Measurements from ENCODE around the gene ZNF430. TPM values are rescaled to one million over a fixed set of nuclear protein-coding genes. Genes with fewer than 3 reads are reported as not detected.
"Not testable (repeated sequence)": the region's sequence is repeated elsewhere in the genome, so short reads cannot be mapped to it uniquely, and the experiment has no call there.

ZNF430 gene
- total RNA-seq = 10 to 100 TPM; 26.4 to 52.0 (median 42.2) TPM
- 10 to 100 TPM; 48.3 to 65.9 TPM for polyA plus RNA-seq
- total RNA-seq = 56.0 reads per million, percentile 73 among the genes with 10 or more reads in this experiment

GRCh38 chr19:21020298-21021227, at the start of gene ZNF430:
ZNF430 (plus strand) TSS chr19:21020657; CDS start chr19:21020801, 144 bp downstream.
- H3K36me3 ChIP-seq (ENCODE audit: control insufficient read depth in 2 of 3, insufficient read depth in 3 of 3, low read length in 3 of 3) = peaks cover 0 to 16% (median 6%) of the 10 kb centered on the region in 3 experiments
- H3K27me3 ChIP-seq (ENCODE audit: control insufficient read depth in 2 of 2, insufficient read depth in 2 of 2, low read length in 2 of 2) = no peaks in the 10 kb centered on the region
- ATAC-seq (peak; percentile 98), DNase-seq (peak; percentile 75 to 95 (median 93))
- H3K4me3 ChIP-seq (ENCODE audit: low read length) = peak within 1 kb of the TSS; percentile 95
- H3K9me3 Mint-ChIP-seq = peaks cover 0 to 4% (median 0%) of the 10 kb centered on the region in 11 donors
- peak within 1 kb of the TSS; percentile 99 to 100 (median 100) for H3K27ac Mint-ChIP-seq
- peaks cover 32 to 56% (median 52%) of the 10 kb centered on the region in 7 donors for H3K4me1 Mint-ChIP-seq
- POLR2A ChIA-PET = interaction anchor here (0.6 to 2.5 kb wide), 16 partner anchors 11 to 982 kb away, joined by 3 to 16 read pairs (median 4); partner anchors contain the start of genes ZNF431, ZNF493, ZNF626 and ZNF66
- peaks cover 14 to 20% of the 10 kb centered on the region in 2 donors for H3K4me1 ChIP-seq (ENCODE audit: control insufficient read depth in 2 of 2, insufficient read depth in 2 of 2, low read length in 2 of 2)
- H3K36me3 Mint-ChIP-seq = peaks cover 16 to 40% (median 30%) of the 10 kb centered on the region in 5 donors
- no peaks in the 10 kb centered on the region for H3K9me3 ChIP-seq (ENCODE audit: control insufficient read depth in 2 of 3, low read length in 3 of 3)
- CTCF ChIA-PET = interaction anchor here (0.6 kb wide), 1 partner anchor 29 kb away, joined by 3 read pairs; no protein-coding TSS in a partner anchor
- intact Hi-C loops (cut with micrococcal nuclease) = loop anchor here (1.0 to 10.0 kb wide), 28 partner anchors 8 to 1503 kb away; partner anchors contain the start of genes ZNF100 (in 2 of the 2), ZNF101 (in 2 of the 2), ZNF43 (in 2 of the 2) and ZNF493 (in 2 of the 2)
- no peaks in the 10 kb centered on the region for H3K27me3 Mint-ChIP-seq
- peak within 1 kb of the TSS; percentile 99 to 100 (median 100) for H3K4me3 Mint-ChIP-seq
- peak within 1 kb of the TSS; percentile 97 for H3K27ac ChIP-seq (ENCODE audit: low read depth, low read length)

- H3K27ac Mint-ChIP-seq; H3K27ac ChIP-seq (ENCODE audit: low read depth, low read length); H3K4me1 ChIP-seq (ENCODE audit: control insufficient read depth in 2 of 2, insufficient read depth in 2 of 2, low read length in 2 of 2); H3K4me1 Mint-ChIP-seq; H3K4me3 ChIP-seq (ENCODE audit: low read length); DNase-seq; H3K27me3 ChIP-seq (ENCODE audit: control insufficient read depth in 2 of 2, insufficient read depth in 2 of 2, low read length in 2 of 2); H3K36me3 ChIP-seq (ENCODE audit: control insufficient read depth in 2 of 3, insufficient read depth in 3 of 3, low read length in 3 of 3); POLR2A ChIA-PET; ATAC-seq; H3K27me3 Mint-ChIP-seq; CTCF ChIA-PET; H3K4me3 Mint-ChIP-seq; H3K9me3 ChIP-seq (ENCODE audit: control insufficient read depth in 2 of 3, low read length in 3 of 3): not testable (repeated sequence)
- Mint-ChIP-seq H3K36me3 (peaks cover 0 to 20% (median 10%) of the 10 kb centered on the region in 5 donors), H3K9me3 (peaks cover 0 to 50% (median 27%) of the 10 kb centered on the region in 11 donors)
- intact Hi-C loops (cut with micrococcal nuclease) = loop anchor here in 1 of 2 donors (10.0 kb wide), 1 partner anchor 152 kb away; the partner anchor contains the start of gene ZNF431
Observed at GRCh38 chr19:20992788-20993187, 27.7 kb upstream of the ZNF430 start.

GRCh38 chr19:20999731-21000352, 20.6 kb upstream of the ZNF430 start:
- H3K36me3 ChIP-seq (ENCODE audit: control insufficient read depth in 2 of 3, insufficient read depth in 3 of 3, low read length in 3 of 3) = no peaks in the 10 kb centered on the region
- H3K4me1 ChIP-seq (ENCODE audit: control insufficient read depth in 2 of 2, insufficient read depth in 2 of 2, low read length in 2 of 2) = no peaks in the 10 kb centered on the region
- DNase-seq = peak; percentile 64 to 92 (median 86)
- Mint-ChIP-seq H3K36me3 (peaks cover 0 to 6% (median 0%) of the 10 kb centered on the region in 5 donors), H3K4me3 (peak overlapping the region; percentile 76 to 92 (median 85)), H3K9me3 (peaks cover 0 to 13% (median 0%) of the 10 kb centered on the region in 11 donors), H3K4me1 (peaks cover 5 to 16% (median 7%) of the 10 kb centered on the region in 7 donors), H3K27me3 (no peaks in the 10 kb centered on the region), H3K27ac (peak overlapping the region in 5 of 9 donors; percentile 36 to 87 (median 47))
- intact Hi-C loops (cut with micrococcal nuclease) = loop anchor here (1.0 to 10.0 kb wide), 4 partner anchors 20 to 328 kb away; partner anchors contain the start of genes ZNF430 (in 2 of the 2), ZNF85 (in 2 of the 2) and ZNF431 (in 1 of the 2)
- CTCF ChIA-PET = interaction anchor here (0.6 kb wide), 1 partner anchor 235 kb away, joined by 3 read pairs; no protein-coding TSS in a partner anchor
- no peaks in the 10 kb centered on the region for H3K9me3 ChIP-seq (ENCODE audit: control insufficient read depth in 2 of 3, low read length in 3 of 3)
- POLR2A ChIA-PET = interaction anchor here (0.6 to 2.2 kb wide), 5 partner anchors 21 to 329 kb away, joined by 3 to 14 read pairs (median 7); partner anchors contain the start of genes ZNF430, ZNF431, ZNF708 and ZNF85
- no peak overlapping the region for H3K27ac ChIP-seq (ENCODE audit: low read depth, low read length)
- ATAC-seq = peak; percentile 100
- peak overlapping the region; percentile 67 for H3K4me3 ChIP-seq (ENCODE audit: low read length)
- H3K27me3 ChIP-seq (ENCODE audit: control insufficient read depth in 2 of 2, insufficient read depth in 2 of 2, low read length in 2 of 2) = no peaks in the 10 kb centered on the region

GRCh38 chr19:21021238-21021637, 781 bp downstream of the ZNF430 start:
- Histone ChIP-seq H3K4me3 (ENCODE audit: low read length) (peak overlapping the region; percentile 95), H3K27ac (ENCODE audit: low read depth, low read length) (peak overlapping the region; percentile 97), H3K36me3 (ENCODE audit: control insufficient read depth in 2 of 3, insufficient read depth in 3 of 3, low read length in 3 of 3) (peaks cover 0 to 22% (median 6%) of the 10 kb centered on the region in 3 experiments), H3K4me1 (ENCODE audit: control insufficient read depth in 2 of 2, insufficient read depth in 2 of 2, low read length in 2 of 2) (peaks cover 14 to 20% of the 10 kb centered on the region in 2 donors)
- ATAC-seq; H3K9me3 ChIP-seq (ENCODE audit: control insufficient read depth in 2 of 3, low read length in 3 of 3); CTCF ChIA-PET; H3K27me3 Mint-ChIP-seq; H3K9me3 Mint-ChIP-seq; H3K27me3 ChIP-seq (ENCODE audit: control insufficient read depth in 2 of 2, insufficient read depth in 2 of 2, low read length in 2 of 2): not testable (repeated sequence)
- peak overlapping the region; percentile 99 to 100 (median 100) for H3K4me3 Mint-ChIP-seq
- peak in 1 of 9 donors; percentile 3 for DNase-seq
- intact Hi-C loops (cut with micrococcal nuclease) = loop anchor here (2.0 to 10.0 kb wide), 14 partner anchors 98 to 1504 kb away; partner anchors contain the start of genes ZNF100 (in 2 of the 2), ZNF101 (in 2 of the 2), NDUFA13 (in 1 of the 2) and TSSK6 (in 1 of the 2)
- peak overlapping the region; percentile 99 to 100 (median 100) for H3K27ac Mint-ChIP-seq
- POLR2A ChIA-PET = interaction anchor here (0.6 to 2.5 kb wide), 12 partner anchors 12 to 830 kb away, joined by 3 to 16 read pairs (median 6); partner anchors contain the start of genes ZNF431, ZNF493, ZNF708 and ZNF714
- peaks cover 16 to 47% (median 37%) of the 10 kb centered on the region in 5 donors for H3K36me3 Mint-ChIP-seq
- H3K4me1 Mint-ChIP-seq = peaks cover 33 to 63% (median 57%) of the 10 kb centered on the region in 7 donors

DNA sequence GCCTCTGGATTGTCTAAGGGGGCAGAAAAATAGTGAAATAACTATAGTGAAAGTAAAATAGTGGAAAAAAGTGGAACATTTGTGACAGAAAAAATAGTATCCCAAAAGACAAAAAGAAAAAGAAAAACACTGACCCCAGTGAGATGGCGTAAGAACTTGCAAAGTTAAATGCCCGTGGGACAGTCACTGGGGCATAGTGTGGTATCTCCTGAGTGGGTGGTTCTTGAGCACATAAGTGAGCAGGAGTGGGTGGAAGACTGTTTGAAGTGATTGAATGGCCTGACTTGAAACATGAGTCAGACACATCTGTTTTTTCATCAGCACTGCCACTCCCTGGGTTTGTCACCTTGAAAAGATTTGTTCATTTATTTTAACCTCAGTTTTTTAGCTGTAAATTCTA, 2.5 kb downstream of the ZNF430 start:
- peak overlapping the region; percentile 18 to 100 (median 81) for H3K27ac Mint-ChIP-seq
- CTCF ChIA-PET = no interaction called here
- Histone ChIP-seq H3K36me3 (ENCODE audit: control insufficient read depth in 2 of 3, insufficient read depth in 3 of 3, low read length in 3 of 3) (peaks cover 0 to 34% (median 6%) of the 10 kb centered on the region in 3 experiments), H3K4me1 (ENCODE audit: control insufficient read depth in 2 of 2, insufficient read depth in 2 of 2, low read length in 2 of 2) (peaks cover 25 to 30% of the 10 kb centered on the region in 2 donors), H3K27me3 (ENCODE audit: control insufficient read depth in 2 of 2, insufficient read depth in 2 of 2, low read length in 2 of 2) (no peaks in the 10 kb centered on the region), H3K9me3 (ENCODE audit: control insufficient read depth in 2 of 3, low read length in 3 of 3) (no peaks in the 10 kb centered on the region), H3K4me3 (ENCODE audit: low read length) (no peak overlapping the region), H3K27ac (ENCODE audit: low read depth, low read length) (no peak overlapping the region)
- DNase-seq (peak in 1 of 9 donors; percentile 44), ATAC-seq (no peak)
- no peaks in the 10 kb centered on the region for H3K27me3 Mint-ChIP-seq
- peak overlapping the region; percentile 62 to 100 (median 100) for H3K4me3 Mint-ChIP-seq
- POLR2A ChIA-PET = interaction anchor here (0.6 kb wide), 1 partner anchor 1066 kb away, joined by 4 read pairs; no protein-coding TSS in a partner anchor
- H3K4me1 Mint-ChIP-seq = peaks cover 46 to 80% (median 73%) of the 10 kb centered on the region in 7 donors
- intact Hi-C loops (cut with micrococcal nuclease) = loop anchor here (5.0 to 10.0 kb wide), 10 partner anchors 302 to 1506 kb away; partner anchors contain the start of genes ZNF100 (in 2 of the 2), NDUFA13 (in 1 of the 2), TSSK6 (in 1 of the 2) and ZNF101 (in 1 of the 2)
- peaks cover 17 to 62% (median 52%) of the 10 kb centered on the region in 5 donors for H3K36me3 Mint-ChIP-seq
- peaks cover 0 to 5% (median 0%) of the 10 kb centered on the region in 11 donors for H3K9me3 Mint-ChIP-seq

All from naive thymus-derived CD4-positive, alpha-beta T cell (primary cell).